PFSK-1 (cell line): ENCODE results near the gene ARHGEF16.

Experiments used
- FOXP2 ChIP-seq: optimal IDR thresholded peaks from 2 replicates; pipeline ENCODE3; 2011; ENCODE audit warnings: borderline replicate concordance, control low read depth, inconsistent platforms; ENCODE audit not compliant: insufficient read depth; ENCODE audit errors: extremely low read length, extremely low read depth
- POLR2AphosphoS5 ChIP-seq: IDR thresholded peaks from 2 replicates; pipeline ENCODE4 v1.6.1; 2012; ENCODE audit warnings: low read depth, mild to moderate bottlenecking, control low read depth, low read length, moderate library complexity
- REST ChIP-seq, 2 experiments: IDR thresholded peaks; 2 replicates each; pipeline versions ENCODE4 v1.6.1 to v1.8.0; 2011 to 2012; ENCODE audit warnings: low read depth in 2 of 2, low read length in 2 of 2, control low read depth in 1 of 2, inconsistent platforms in 1 of 2, mild to moderate bottlenecking in 1 of 2, moderate library complexity in 1 of 2; ENCODE audit not compliant: insufficient read depth in 1 of 2
- SIN3A ChIP-seq: IDR thresholded peaks from 2 replicates; pipeline ENCODE4 v1.6.1; 2012; ENCODE audit warnings: mild to moderate bottlenecking, low read length, moderate library complexity, borderline replicate concordance; ENCODE audit not compliant: insufficient read depth
- TAF1 ChIP-seq: IDR thresholded peaks from 2 replicates; pipeline ENCODE4 v1.6.1; 2012; ENCODE audit warnings: low read length, control low read depth, borderline replicate concordance; ENCODE audit not compliant: insufficient read depth

Gene ARHGEF16

GRCh38 chr1:3472906-3473305 lies 18.4 kb downstream of the ARHGEF16 start:
- no peak for TF ChIP-seq TAF1

- TF ChIP-seq SIN3A = no peak
- no peak for TF ChIP-seq REST (IDR thresholded peaks at IDR 0.05; ENCODE audit: insufficient read depth in 1 of 2, low read depth in 2 of 2, low read length in 2 of 2)
- TF ChIP-seq POLR2AphosphoS5 = no peak
- no peak for TF ChIP-seq FOXP2
- TF ChIP-seq TAF1 = no peak
Measured at GRCh38 chr1:3473381-3473844, 18.9 kb downstream of the ARHGEF16 start.

- TF ChIP-seq FOXP2 (no peak), SIN3A (no peak), REST (IDR thresholded peaks at IDR 0.05; ENCODE audit: insufficient read depth in 1 of 2, low read depth in 2 of 2, low read length in 2 of 2) (no peak), POLR2AphosphoS5 (no peak)
Measured at GRCh38 chr1:3474016-3474415, 19.6 kb downstream of the ARHGEF16 start.

- TF ChIP-seq POLR2AphosphoS5 (no peak), TAF1 (no peak), SIN3A (no peak), REST (IDR thresholded peaks at IDR 0.05; ENCODE audit: insufficient read depth in 1 of 2, low read depth in 2 of 2, low read length in 2 of 2) (no peak), FOXP2 (no peak)
Measured at GRCh38 chr1:3474421-3474820, 20.0 kb downstream of the ARHGEF16 start.

- TF ChIP-seq FOXP2 (no peak), REST (IDR thresholded peaks at IDR 0.05; ENCODE audit: insufficient read depth in 1 of 2, low read depth in 2 of 2, low read length in 2 of 2) (no peak), POLR2AphosphoS5 (no peak), TAF1 (no peak), SIN3A (no peak)
Measured at GRCh38 chr1:3475839-3476573, 21.5 kb downstream of the ARHGEF16 start.
